H1 (cell line): ENCODE data around the gene SIAH3. TPM values are rescaled to one million over a fixed set of nuclear protein-coding genes. Genes with fewer than 3 reads are reported as not detected.

Experiments
- CTCF ChIA-PET: fragments of 300-600 bp; sonication (Branson Sonifier 250); formaldehyde crosslinking; loops from one replicate; lab custom pipeline; 2021; ENCODE audit not compliant: partially characterized antibody; lab: Charles Lee
- POLR2A ChIA-PET: fragments of 300-600 bp; sonication (Branson Sonifier 250); formaldehyde crosslinking; loops from one replicate; lab custom pipeline; 2021; ENCODE audit warnings: inconsistent platforms; ENCODE audit not compliant: partially characterized antibody; lab: Charles Lee
- DNase-seq, 2 experiments: peaks; one replicate each; pipeline versions ENCODE4 v3.0.0 to v3.0.0-alpha.2; 2010 to 2022; ENCODE audit warnings: low spot score in 2 of 2, low read depth in 1 of 2, mixed read lengths in 1 of 2
- FAIRE-seq: peaks from 2 replicates; lab custom pipeline; 2011; peaks lifted over from hg19 to GRCh38; lab: Jason Lieb, UNC
- H2AFZ ChIP-seq: 2 replicates; pipeline ENCODE4 v1.8.1; 2012; ENCODE audit warnings: low read length, inconsistent platforms
- H2AK5ac ChIP-seq: 2 replicates; pipeline ENCODE4 v1.6.1; 2013; ENCODE audit warnings: low read depth, low read length
- H2BK120ac ChIP-seq: replicated peaks from 2 replicates; pipeline ENCODE3; 2013; ENCODE audit warnings: low read depth, low read length, inconsistent platforms
- H2BK12ac ChIP-seq: 2 replicates; pipeline ENCODE4 v1.6.1; 2013; ENCODE audit warnings: low read depth, low read length
- H2BK15ac ChIP-seq: 2 replicates; pipeline ENCODE4 v1.6.1; 2013; ENCODE audit warnings: low read length
- H2BK20ac ChIP-seq: 2 replicates; pipeline ENCODE4 v1.6.1; 2013; ENCODE audit warnings: low read length
- H2BK5ac ChIP-seq: 2 replicates; pipeline ENCODE4 v1.6.1; 2013; ENCODE audit warnings: low read depth, low read length
- H3K14ac ChIP-seq: 2 replicates; pipeline ENCODE4 v1.6.1; 2013; ENCODE audit warnings: inconsistent platforms; ENCODE audit not compliant: insufficient read length
- H3K18ac ChIP-seq: 2 replicates; pipeline ENCODE4 v1.6.1; 2013; ENCODE audit warnings: low read length; ENCODE audit errors: extremely low read depth
- H3K23ac ChIP-seq: 2 replicates; pipeline ENCODE4 v1.6.1; 2013; ENCODE audit warnings: inconsistent platforms; ENCODE audit not compliant: insufficient read length
- H3K23me2 ChIP-seq: 2 replicates; pipeline ENCODE4 v1.6.1; 2013; ENCODE audit warnings: low read depth, low read length
- H3K27ac ChIP-seq: 2 replicates; pipeline ENCODE4 v1.6.1; 2011; ENCODE audit warnings: low read depth, low read length, inconsistent platforms
- H3K27me3 ChIP-seq, 4 experiments: replicated peaks in 1 of 4; 1 replicate in 1 of 4; 2 replicates in 3 of 4; pipeline versions ENCODE4 v1.6.1 to v1.8.1; 2011 to 2013; ENCODE audit warnings: low read length in 3 of 4, mild to moderate bottlenecking in 3 of 4, inconsistent platforms in 2 of 4, mixed read lengths in 2 of 4, moderate library complexity in 1 of 4; ENCODE audit not compliant: control insufficient read depth in 3 of 4, insufficient read depth in 3 of 4; ENCODE audit errors: extremely low read depth in 1 of 4
- H3K36me3 ChIP-seq, 4 experiments: 2 replicates each; pipeline versions ENCODE4 v1.6.1 to v1.8.1; 2011 to 2013; ENCODE audit warnings: mild to moderate bottlenecking in 4 of 4, low read length in 3 of 4, moderate library complexity in 2 of 4, control low read depth in 1 of 4, inconsistent platforms in 1 of 4; ENCODE audit not compliant: insufficient read depth in 4 of 4, control insufficient read depth in 2 of 4
- H3K4ac ChIP-seq: replicated peaks from 2 replicates; pipeline ENCODE3; 2013; ENCODE audit warnings: low read length, low read depth, mixed read lengths, inconsistent platforms; ENCODE audit not compliant: insufficient read length
- H3K4me1 ChIP-seq, 4 experiments: replicated peaks in 1 of 4; 1 replicate in 1 of 4; 2 replicates in 3 of 4; pipeline versions ENCODE4 v1.6.1 to v1.8.1; 2011 to 2013; ENCODE audit warnings: low read length in 3 of 4, inconsistent platforms in 2 of 4, mixed read lengths in 1 of 4; ENCODE audit not compliant: insufficient read depth in 4 of 4, control insufficient read depth in 3 of 4
- H3K4me2 ChIP-seq, 2 experiments: 2 replicates each; pipeline versions ENCODE4 v1.6.1 to v1.8.1; 2011 to 2013; ENCODE audit warnings: low read depth in 2 of 2, low read length in 2 of 2, control low read depth in 1 of 2, inconsistent platforms in 1 of 2, mild to moderate bottlenecking in 1 of 2; ENCODE audit not compliant: insufficient read depth in 1 of 2
- H3K4me3 ChIP-seq, 4 experiments: fragments of 200-600, 300-600 bp in 1 of 4; sonication (generic), shearing (Covaris generic), sonication (Bioruptor Twin) in 1 of 4; 2 replicates each; pipeline versions ENCODE4 v1.5.1 to v1.8.1; 2011 to 2016; ENCODE audit warnings: low read length in 4 of 4, low read depth in 3 of 4, control low read depth in 2 of 4, inconsistent platforms in 2 of 4, mild to moderate bottlenecking in 2 of 4, mixed read lengths in 1 of 4, moderate library complexity in 1 of 4; ENCODE audit not compliant: insufficient read depth in 2 of 4; ENCODE audit errors: extremely low read depth in 1 of 4
- H3K56ac ChIP-seq: replicated peaks from 2 replicates; pipeline ENCODE3; 2013; ENCODE audit warnings: low read depth, mild to moderate bottlenecking, mixed read lengths, low read length, inconsistent platforms; ENCODE audit not compliant: insufficient read length
- H3K79me1 ChIP-seq: 2 replicates; pipeline ENCODE4 v1.6.1; 2013; ENCODE audit warnings: low read depth, low read length, control low read depth
- H3K79me2 ChIP-seq, 2 experiments: 2 replicates each; pipeline versions ENCODE4 v1.6.1 to v1.8.1; 2012 to 2013; ENCODE audit warnings: low read length in 2 of 2, mild to moderate bottlenecking in 2 of 2, inconsistent platforms in 1 of 2; ENCODE audit not compliant: insufficient read depth in 2 of 2, control insufficient read depth in 1 of 2
- H3K9ac ChIP-seq, 4 experiments: replicated peaks in 1 of 4; 1 replicate in 1 of 4; 2 replicates in 3 of 4; pipeline versions ENCODE4 v1.6.1 to v1.8.1; 2011 to 2013; ENCODE audit warnings: low read depth in 3 of 4, low read length in 3 of 4, control low read depth in 2 of 4, mild to moderate bottlenecking in 2 of 4, moderate library complexity in 2 of 4, inconsistent platforms in 1 of 4; ENCODE audit errors: extremely low read depth in 1 of 4
- H3K9me3 ChIP-seq, 2 experiments: 2 replicates each; pipeline versions ENCODE4 v1.6.1 to v1.8.1; 2012 to 2013; ENCODE audit warnings: mild to moderate bottlenecking in 2 of 2, moderate library complexity in 2 of 2, control low read depth in 1 of 2, inconsistent platforms in 1 of 2, low read depth in 1 of 2, low read length in 1 of 2, mixed read lengths in 1 of 2; ENCODE audit not compliant: insufficient read depth in 2 of 2
- H4K20me1 ChIP-seq, 2 experiments: replicated peaks in 1 of 2; 2 replicates each; pipeline versions ENCODE3 to v1.8.1; 2011 to 2013; ENCODE audit warnings: inconsistent platforms in 2 of 2, low read length in 2 of 2, mild to moderate bottlenecking in 1 of 2; ENCODE audit not compliant: insufficient read depth in 2 of 2, control insufficient read depth in 1 of 2
- H4K5ac ChIP-seq: 2 replicates; pipeline ENCODE4 v1.6.1; 2013; ENCODE audit warnings: low read length, low read depth, mixed read lengths, inconsistent platforms; ENCODE audit not compliant: insufficient read length
- H4K8ac ChIP-seq: 2 replicates; pipeline ENCODE4 v1.8.0; 2013; ENCODE audit warnings: mild to moderate bottlenecking, moderate library complexity, low read length, inconsistent platforms; ENCODE audit not compliant: insufficient read depth; ENCODE audit errors: extremely low read depth
- H4K91ac ChIP-seq: replicated peaks from 2 replicates; pipeline ENCODE3; 2013; ENCODE audit warnings: low read length, mixed read lengths, inconsistent platforms; ENCODE audit not compliant: insufficient read length
- EGR1 ChIP-seq: IDR thresholded peaks from 2 replicates; pipeline ENCODE4 v1.6.1; 2011; ENCODE audit warnings: low read depth, low read length, borderline replicate concordance
- NRF1 ChIP-seq: IDR thresholded peaks from 2 replicates; pipeline ENCODE4 v1.6.1; 2011; ENCODE audit warnings: mild to moderate bottlenecking, low read depth, low read length, improper control_type of control experiment
- TBP ChIP-seq: IDR thresholded peaks from 2 replicates; pipeline ENCODE4 v1.6.1; 2011; ENCODE audit warnings: low read depth, low read length, improper control_type of control experiment
- WGBS, 2 experiments: shearing (Covaris generic) in 1 of 2; methylation state at CpG; one replicate each; pipeline versions ENCODE4 v1.1.6 to v1.1.7; 2013 to 2015; ENCODE audit warnings: low lambda C conversion rate in 2 of 2, mixed read lengths in 2 of 2, inconsistent platforms in 1 of 2, low coverage in 1 of 2, missing lambda C conversion rate in 1 of 2; ENCODE audit not compliant: insufficient replicate concordance in 2 of 2, insufficient coverage in 1 of 2, insufficient read length in 1 of 2; ENCODE audit errors: extremely low coverage in 1 of 2, missing lambda C conversion rate in 1 of 2; 5-methylcytosine and 5-hydroxymethylcytosine counted together
- polyA plus RNA-seq, 7 experiments: library from polyadenylated mRNA; depleted of rRNA in 3 of 7; stranded (reverse) in 5 of 7; unstranded in 2 of 7; fragments of >200 nt in 5 of 7; fragments of 200-250 nt in 2 of 7; gene quantifications; 1 replicate in 5 of 7; 2 replicates in 1 of 7; 4 replicates in 1 of 7; pipeline versions ENCODE4 v1.2.1 to v1.2.3, GENCODE V29; 2011 to 2013; ENCODE audit warnings: missing spikeins in 2 of 7, mixed read lengths in 2 of 7
- total RNA-seq: library from RNA; stranded (reverse); fragmentation: NEBNext Ultra II Directional; extraction: Animal tissue kit (Norgen Biotek cat#: 25700); gene quantifications from 2 replicates; pipeline ENCODE4 v1.2.1, GENCODE V29; 2021

The SIAH3 gene
- total and polyA plus RNA-seq, 2 of the 8 experiments (the other 6 are each of a cell fraction or from before 2014, with no cell fraction given): 0.15 to 0.17 TPM

DNA sequence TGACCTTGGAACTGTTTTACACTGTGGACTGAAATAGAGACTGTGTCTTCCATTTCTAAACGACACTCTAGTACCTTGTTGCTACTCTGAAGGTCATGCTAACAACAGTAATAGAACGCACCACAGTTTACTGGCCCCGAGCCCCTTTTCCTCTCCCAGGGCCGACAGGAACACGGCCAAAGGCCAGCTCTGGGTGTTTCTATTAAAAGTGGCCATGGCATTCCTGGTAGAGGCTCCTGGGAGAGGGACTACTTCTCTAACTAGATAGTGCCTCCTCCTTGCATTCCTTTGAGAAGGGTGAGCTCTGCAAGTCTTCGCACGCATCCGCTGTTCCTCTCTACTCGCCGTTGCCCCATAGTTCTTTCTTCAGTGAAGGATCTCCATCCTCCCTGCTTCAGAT is 18.7 kb upstream of the SIAH3 start:
- Histone ChIP-seq H3K4me2 (no peak overlapping the region), H4K5ac (no peak overlapping the region), H3K9ac (no peak overlapping the region), H3K4me3 (no peak overlapping the region), H3K23me2 (no peaks in the 10 kb centered on the region), H3K79me2 (no peaks in the 10 kb centered on the region), H3K23ac (no peak overlapping the region), H3K4ac (no peak overlapping the region), H3K79me1 (no peaks in the 10 kb centered on the region), H2BK20ac (no peak overlapping the region), H4K91ac (no peak overlapping the region), H2BK5ac (no peak overlapping the region), H4K20me1 (no peaks in the 10 kb centered on the region), H2BK15ac (no peak overlapping the region), H3K56ac (no peak overlapping the region), H2BK12ac (no peak overlapping the region), H4K8ac (no peak overlapping the region), H3K9me3 (no peaks in the 10 kb centered on the region), H3K18ac (no peak overlapping the region), H3K4me1 (peaks cover 0 to 5% (median 3%) of the 10 kb centered on the region in 4 experiments; a peak in 2 of 7 replicates), H2BK120ac (no peak overlapping the region), H3K14ac (no peak overlapping the region), H2AFZ (no peak overlapping the region), H3K36me3 (no peaks in the 10 kb centered on the region), H3K27ac (no peak overlapping the region), H2AK5ac (no peak overlapping the region), H3K27me3 (peaks cover 0 to 6% (median 2%) of the 10 kb centered on the region in 4 experiments; a peak in 3 of 7 replicates)
- DNase-seq: no peak
- ChIA-PET POLR2A (interaction anchor here (1.4 kb wide), 1 partner anchor 9 kb away, joined by 3 read pairs; no protein-coding TSS in a partner anchor), CTCF (no interaction called here)
- 83% methylated on average over 10 of the region's 10 CpGs; no CpG with 5 or more reads in 1 of the 2 experiments for WGBS, 2 experiments
- no peak for FAIRE-seq
- no peak for TF ChIP-seq TBP
- TF ChIP-seq NRF1: no peak
- TF ChIP-seq EGR1: no peak
